DND-41 (cell line): ENCODE data around the gene RPL29.

Experiments
- CTCF ChIP-seq: IDR thresholded peaks from 2 replicates; pipeline ENCODE4 v1.5.1; 2012; ENCODE audit warnings: borderline replicate concordance, low read length, moderate library complexity, mild to moderate bottlenecking; ENCODE audit not compliant: poor library complexity, severe bottlenecking; ENCODE audit errors: extremely low read depth
- EZH2 ChIP-seq: IDR thresholded peaks from 3 replicates; pipeline ENCODE4 v1.6.1; 2012; ENCODE audit warnings: borderline replicate concordance, low read depth, mild to moderate bottlenecking, moderate library complexity, low read length, inconsistent platforms; ENCODE audit not compliant: severe bottlenecking

DNA sequence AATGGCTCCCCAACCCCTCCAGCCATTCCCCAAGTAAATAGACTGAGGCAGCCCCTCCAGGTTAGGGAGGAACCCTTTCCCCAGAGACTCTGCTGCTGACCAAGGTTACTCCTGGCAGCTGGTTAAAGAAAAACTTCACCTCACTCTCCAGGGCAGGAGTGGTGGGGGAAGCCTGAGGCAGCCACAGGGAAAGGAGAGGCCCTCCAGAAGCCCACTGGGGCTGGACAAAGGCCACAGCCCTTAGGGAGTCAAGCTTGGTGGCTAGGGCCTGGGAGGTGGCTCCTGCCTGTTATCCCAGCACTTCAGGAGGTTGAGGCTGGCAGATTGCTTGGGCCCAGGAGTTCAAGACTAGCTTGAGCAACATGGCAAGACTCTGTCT, 11.4 kb downstream of the RPL29 start:
- TF ChIP-seq CTCF (no peak), EZH2 (no peak)
